ENCODE measurements around the gene ARL6IP5. TPM values are rescaled to one million over a fixed set of nuclear protein-coding genes. Genes with fewer than 3 reads are reported as not detected.

Gene ARL6IP5
- total RNA-seq, 2 donors from 2014 or later: 77.8 to 156 TPM

DNA sequence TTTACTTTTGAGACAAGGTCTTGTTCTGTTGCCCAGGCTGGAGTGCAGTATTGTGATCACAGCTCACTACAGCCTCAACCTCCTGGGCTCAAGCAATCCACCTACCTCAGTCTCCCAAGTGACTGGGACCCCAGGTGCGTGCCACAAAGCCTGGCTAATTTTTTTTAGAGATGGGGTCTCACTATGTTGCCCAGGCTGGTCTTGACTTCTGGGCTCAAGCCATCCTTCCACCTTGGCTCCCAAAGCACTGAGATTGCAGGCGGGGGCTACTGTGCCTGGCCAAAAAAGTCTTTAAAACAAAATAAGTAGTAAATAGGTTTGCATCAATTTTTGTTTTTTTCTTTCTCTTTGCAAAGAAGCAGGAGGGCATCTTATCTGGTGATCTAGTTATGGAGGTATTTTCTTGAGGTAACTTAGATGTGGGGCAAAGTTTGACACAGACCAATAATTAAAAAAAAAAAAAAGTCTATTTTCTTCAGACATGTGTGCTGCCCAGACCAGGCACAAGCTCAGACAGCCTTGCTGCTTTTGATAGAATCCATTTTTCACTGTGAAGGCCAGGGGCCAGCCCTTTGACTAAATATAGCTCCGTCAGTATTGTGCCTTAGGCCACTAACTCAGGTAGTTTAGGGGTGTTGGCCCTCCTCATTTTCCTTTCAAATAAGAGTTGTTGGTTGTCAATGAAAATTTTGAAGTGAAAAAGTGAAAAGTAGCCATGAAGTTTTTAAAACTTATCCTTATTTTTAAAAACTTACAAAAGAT lies 2.5 kb downstream of the ARL6IP5 start:
- Histone ChIP-seq H3K36me3 (no peaks in the 10 kb centered on the region), H3K4me3 (peak overlapping the region; percentile 68), H3K9me3 (no peaks in the 10 kb centered on the region), H3K27me3 (no peaks in the 10 kb centered on the region), H3K9ac (ENCODE audit: low read depth in 2 of 2, low read length in 2 of 2) (peak overlapping the region; percentile 28 to 91), H3K4me1 (peaks cover 22% of the 10 kb centered on the region), H3K27ac (peak overlapping the region; percentile 95)
- no peak for TF ChIP-seq CTCF (IDR thresholded peaks at IDR 0.05)
- DNase-seq: no peak
- intact Hi-C loops (cut with DNase I): no loop called here

GRCh38 chr3:69088063-69088462 lies 3.3 kb downstream of the ARL6IP5 start:
- H3K36me3 ChIP-seq: no peaks in the 10 kb centered on the region
- H3K27me3 ChIP-seq: no peaks in the 10 kb centered on the region
- H3K4me1 ChIP-seq: peaks cover 23% of the 10 kb centered on the region
- no peaks in the 10 kb centered on the region for H3K9me3 ChIP-seq
- TF ChIP-seq CTCF (IDR thresholded peaks at IDR 0.05): no peak
- H3K9ac ChIP-seq (ENCODE audit: low read depth in 2 of 2, low read length in 2 of 2): peak overlapping the region in 1 of 2 donors; percentile 59
- no peak overlapping the region for H3K4me3 ChIP-seq
- intact Hi-C loops (cut with DNase I): no loop called here
- no peak for DNase-seq
- peak overlapping the region; percentile 95 for H3K27ac ChIP-seq

GRCh38 chr3:69090021-69090420 lies 5.3 kb downstream of the ARL6IP5 start:
- no peak for TF ChIP-seq CTCF (IDR thresholded peaks at IDR 0.05)
- H3K9ac ChIP-seq (ENCODE audit: low read depth in 2 of 2, low read length in 2 of 2): no peak overlapping the region
- peaks cover 16% of the 10 kb centered on the region for H3K4me1 ChIP-seq
- no peaks in the 10 kb centered on the region for H3K9me3 ChIP-seq
- H3K27me3 ChIP-seq: no peaks in the 10 kb centered on the region
- no peak overlapping the region for H3K27ac ChIP-seq
- no peak for DNase-seq
- intact Hi-C loops (cut with DNase I): no loop called here
- no peak overlapping the region for H3K4me3 ChIP-seq
- no peaks in the 10 kb centered on the region for H3K36me3 ChIP-seq

GRCh38 chr3:69091389-69092029 lies 6.8 kb downstream of the ARL6IP5 start:
- no peak overlapping the region for H3K4me3 ChIP-seq
- H3K9me3 ChIP-seq: no peaks in the 10 kb centered on the region
- intact Hi-C loops (cut with DNase I): no loop called here
- H3K9ac ChIP-seq (ENCODE audit: low read depth in 2 of 2, low read length in 2 of 2): no peak overlapping the region
- no peaks in the 10 kb centered on the region for H3K36me3 ChIP-seq
- no peak for TF ChIP-seq CTCF (IDR thresholded peaks at IDR 0.05)
- no peak for DNase-seq
- H3K4me1 ChIP-seq: peaks cover 16% of the 10 kb centered on the region
- H3K27me3 ChIP-seq: no peaks in the 10 kb centered on the region
- peak overlapping the region; percentile 58 for H3K27ac ChIP-seq

DNA sequence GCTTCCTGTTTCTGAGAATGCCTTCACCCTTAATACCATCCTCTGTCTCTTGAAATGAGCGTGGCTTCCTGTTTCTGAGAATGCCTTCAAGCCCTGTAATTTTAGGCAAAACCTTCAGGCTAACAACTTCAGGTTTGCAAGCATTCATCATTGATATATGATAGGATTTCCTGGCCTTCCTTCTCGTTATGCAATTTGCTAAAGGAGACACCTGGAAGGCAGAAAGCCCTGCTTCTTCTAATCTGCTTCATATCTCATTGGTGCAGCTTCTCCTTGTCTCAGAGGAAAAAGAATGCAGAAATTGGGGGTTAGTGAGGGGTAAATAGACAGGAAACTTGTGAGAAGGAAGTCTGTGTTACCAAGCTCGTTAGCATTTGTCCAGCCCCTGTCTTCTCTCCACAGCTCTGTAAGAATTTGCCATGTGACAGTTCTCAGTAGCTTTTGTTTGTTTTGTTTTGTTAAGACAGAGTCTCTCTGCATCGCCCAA lies 7.3 kb downstream of the ARL6IP5 start:
- no peak for DNase-seq
- H3K4me3 ChIP-seq: no peak overlapping the region
- H3K27me3 ChIP-seq: no peaks in the 10 kb centered on the region
- H3K9me3 ChIP-seq: no peaks in the 10 kb centered on the region
- H3K9ac ChIP-seq (ENCODE audit: low read depth in 2 of 2, low read length in 2 of 2): no peak overlapping the region
- H3K27ac ChIP-seq: peak overlapping the region; percentile 58
- H3K36me3 ChIP-seq: no peaks in the 10 kb centered on the region
- H3K4me1 ChIP-seq: peaks cover 16% of the 10 kb centered on the region
- TF ChIP-seq CTCF (IDR thresholded peaks at IDR 0.05): no peak
- intact Hi-C loops (cut with DNase I): no loop called here
